H9 (cell line): ENCODE measurements around the gene HMCN1. TPM values are rescaled to one million over a fixed set of nuclear protein-coding genes. Genes with fewer than 3 reads are reported as not detected.

Source experiments
- DNase-seq: peaks from one replicate; pipeline ENCODE4 v3.0.0-alpha.2; 2017
- H2AFZ ChIP-seq: one replicate; pipeline ENCODE4 v1.6.1; 2013; ENCODE audit warnings: mild to moderate bottlenecking, low read length, control low read depth, moderate library complexity
- H2AK5ac ChIP-seq: 2 replicates; pipeline ENCODE4 v1.6.1; 2013; ENCODE audit warnings: low read length, control low read depth, mixed read lengths; ENCODE audit not compliant: insufficient read length
- H2BK120ac ChIP-seq: one replicate; pipeline ENCODE4 v1.6.1; 2013; ENCODE audit warnings: low read depth, mild to moderate bottlenecking, low read length, control low read depth, inconsistent platforms; ENCODE audit not compliant: poor library complexity, severe bottlenecking
- H2BK12ac ChIP-seq: 2 replicates; pipeline ENCODE4 v1.6.1; 2013; ENCODE audit warnings: low read length, control low read depth, mixed read lengths, low read depth; ENCODE audit not compliant: insufficient read length
- H2BK15ac ChIP-seq: 2 replicates; pipeline ENCODE4 v1.6.1; 2013; ENCODE audit warnings: low read depth, low read length, control low read depth
- H2BK20ac ChIP-seq: one replicate; pipeline ENCODE4 v1.6.1; 2013; ENCODE audit warnings: low read depth, mild to moderate bottlenecking, low read length, control low read depth, inconsistent platforms; ENCODE audit not compliant: poor library complexity, severe bottlenecking
- H2BK5ac ChIP-seq: 2 replicates; pipeline ENCODE4 v1.6.1; 2013; ENCODE audit warnings: low read length, control low read depth, mixed read lengths; ENCODE audit not compliant: insufficient read length
- H3K14ac ChIP-seq: 2 replicates; pipeline ENCODE4 v1.6.1; 2013; ENCODE audit warnings: low read length, control low read depth; ENCODE audit not compliant: insufficient read depth
- H3K18ac ChIP-seq: 2 replicates; pipeline ENCODE4 v1.6.1; 2013; ENCODE audit warnings: low read depth, mild to moderate bottlenecking, mixed read lengths, low read length, control low read depth; ENCODE audit not compliant: insufficient read length
- H3K23ac ChIP-seq: 2 replicates; pipeline ENCODE4 v1.6.1; 2013; ENCODE audit warnings: low read length, control low read depth, mixed read lengths, low read depth; ENCODE audit not compliant: insufficient read length
- H3K23me2 ChIP-seq: 2 replicates; pipeline ENCODE4 v1.6.1; 2013; ENCODE audit warnings: low read depth, mild to moderate bottlenecking, mixed read lengths, low read length, control low read depth; ENCODE audit not compliant: insufficient read length, poor library complexity, severe bottlenecking
- H3K27ac ChIP-seq: 2 replicates; pipeline ENCODE4 v1.5.1; 2013; ENCODE audit warnings: low read length, control low read depth, mixed read lengths, low read depth; ENCODE audit not compliant: insufficient read length
- H3K27me3 ChIP-seq: 2 replicates; pipeline ENCODE4 v1.6.1; 2013; ENCODE audit warnings: low read length, control low read depth, inconsistent platforms; ENCODE audit not compliant: insufficient read depth
- H3K4ac ChIP-seq: 2 replicates; pipeline ENCODE4 v1.6.1; 2013; ENCODE audit warnings: low read depth, mild to moderate bottlenecking, control low read depth, inconsistent platforms, low read length, moderate library complexity
- H3K4me1 ChIP-seq: 2 replicates; pipeline ENCODE4 v1.6.1; 2013; ENCODE audit warnings: low read length, control low read depth, inconsistent platforms; ENCODE audit not compliant: insufficient read depth
- H3K4me2 ChIP-seq: 2 replicates; pipeline ENCODE4 v1.6.1; 2013; ENCODE audit warnings: low read length, control low read depth, mixed read lengths; ENCODE audit not compliant: insufficient read length, insufficient read depth
- H3K56ac ChIP-seq: 2 replicates; pipeline ENCODE4 v1.6.1; 2013; ENCODE audit warnings: low read depth, mild to moderate bottlenecking, mixed read lengths, low read length, control low read depth; ENCODE audit not compliant: insufficient read length
- H3K79me1 ChIP-seq: 2 replicates; pipeline ENCODE4 v1.6.1; 2013; ENCODE audit warnings: low read depth, mild to moderate bottlenecking, moderate library complexity, low read length, control low read depth, inconsistent platforms; ENCODE audit not compliant: insufficient read depth, poor library complexity, severe bottlenecking
- H3K79me2 ChIP-seq: 2 replicates; pipeline ENCODE4 v1.6.1; 2013; ENCODE audit warnings: low read length, control low read depth, inconsistent platforms; ENCODE audit not compliant: insufficient read depth
- H3K9ac ChIP-seq: 2 replicates; pipeline ENCODE4 v1.6.1; 2013; ENCODE audit warnings: low read length, control low read depth, mixed read lengths; ENCODE audit not compliant: insufficient read length; ENCODE audit errors: extremely low read depth
- H3K9me3 ChIP-seq: one replicate; pipeline ENCODE4 v1.6.1; 2013; ENCODE audit warnings: low read depth, low read length, inconsistent platforms; ENCODE audit not compliant: control insufficient read depth
- H3T11ph ChIP-seq: one replicate; pipeline ENCODE4 v1.6.1; 2013; ENCODE audit warnings: mild to moderate bottlenecking, low read length, control low read depth, inconsistent platforms
- H4K20me1 ChIP-seq: one replicate; pipeline ENCODE4 v1.6.1; 2013; ENCODE audit not compliant: control insufficient read depth, insufficient read length, insufficient read depth
- H4K5ac ChIP-seq: 2 replicates; pipeline ENCODE4 v1.6.1; 2013; ENCODE audit warnings: low read depth, mild to moderate bottlenecking, mixed read lengths, low read length, control low read depth; ENCODE audit not compliant: insufficient read length
- H4K8ac ChIP-seq: replicated peaks from 2 replicates; pipeline ENCODE4 v1.6.1; 2013; ENCODE audit warnings: low read length, control low read depth, mixed read lengths, low read depth; ENCODE audit not compliant: insufficient read length
- H4K91ac ChIP-seq: 2 replicates; pipeline ENCODE4 v1.6.1; 2013; ENCODE audit warnings: low read depth, mild to moderate bottlenecking, moderate library complexity, mixed read lengths, low read length, control low read depth; ENCODE audit not compliant: insufficient read length
- H3K27ac Mint-ChIP-seq, 3 experiments: 2 replicates in 2 of 3; 3 replicates in 1 of 3; pipeline ENCODE4 v1.8.0; 2020 to 2021; ENCODE audit warnings: mixed read lengths in 3 of 3, mild to moderate bottlenecking in 1 of 3, moderate library complexity in 1 of 3
- H3K27me3 Mint-ChIP-seq: 2 replicates; pipeline ENCODE4 v1.8.0; 2021; ENCODE audit warnings: low read depth, mild to moderate bottlenecking, moderate library complexity, mixed read lengths
- H3K36me3 Mint-ChIP-seq, 3 experiments: 2 replicates in 2 of 3; 3 replicates in 1 of 3; pipeline ENCODE4 v1.8.0; 2020 to 2021; ENCODE audit warnings: low read depth in 3 of 3, mixed read lengths in 3 of 3; ENCODE audit not compliant: insufficient read depth in 1 of 3
- H3K4me1 Mint-ChIP-seq, 2 experiments: 2 replicates each; pipeline ENCODE4 v1.8.0; 2020; ENCODE audit warnings: mixed read lengths in 2 of 2
- H3K4me3 Mint-ChIP-seq, 2 experiments: 2 replicates in 1 of 2; 3 replicates in 1 of 2; pipeline ENCODE4 v1.8.0; 2020 to 2021; ENCODE audit warnings: mild to moderate bottlenecking in 2 of 2, mixed read lengths in 2 of 2, moderate library complexity in 1 of 2
- H3K9me3 Mint-ChIP-seq, 2 experiments: 2 replicates in 1 of 2; 3 replicates in 1 of 2; pipeline ENCODE4 v1.8.0; 2020; ENCODE audit warnings: mild to moderate bottlenecking in 2 of 2, mixed read lengths in 2 of 2, moderate library complexity in 1 of 2
- WGBS: extraction: QIAGEN DNeasy Blood & Tissue Kit; methylation state at CpG from one replicate; pipeline ENCODE4 v1.1.7; 2013; ENCODE audit warnings: missing lambda C conversion rate, low lambda C conversion rate, mixed read lengths; ENCODE audit not compliant: insufficient read length; ENCODE audit errors: extremely low coverage; 5-methylcytosine and 5-hydroxymethylcytosine counted together
- total RNA-seq: library from RNA; stranded (reverse); gene quantifications from 2 replicates; pipeline ENCODE4 v1.2.1, GENCODE V29; 2021
- TF ChIP-seq, protein P1 (sequence below): fragments of 200-600 bp; sonication (generic); conservative IDR thresholded peaks from 3 replicates; pipeline ENCODE4 v1.8.0; 2021; ENCODE audit warnings: antibody characterized with exemption, mild to moderate bottlenecking

The HMCN1 gene
- total RNA-seq, 1 experiment from 2014 or later = 3.3 TPM

DNA sequence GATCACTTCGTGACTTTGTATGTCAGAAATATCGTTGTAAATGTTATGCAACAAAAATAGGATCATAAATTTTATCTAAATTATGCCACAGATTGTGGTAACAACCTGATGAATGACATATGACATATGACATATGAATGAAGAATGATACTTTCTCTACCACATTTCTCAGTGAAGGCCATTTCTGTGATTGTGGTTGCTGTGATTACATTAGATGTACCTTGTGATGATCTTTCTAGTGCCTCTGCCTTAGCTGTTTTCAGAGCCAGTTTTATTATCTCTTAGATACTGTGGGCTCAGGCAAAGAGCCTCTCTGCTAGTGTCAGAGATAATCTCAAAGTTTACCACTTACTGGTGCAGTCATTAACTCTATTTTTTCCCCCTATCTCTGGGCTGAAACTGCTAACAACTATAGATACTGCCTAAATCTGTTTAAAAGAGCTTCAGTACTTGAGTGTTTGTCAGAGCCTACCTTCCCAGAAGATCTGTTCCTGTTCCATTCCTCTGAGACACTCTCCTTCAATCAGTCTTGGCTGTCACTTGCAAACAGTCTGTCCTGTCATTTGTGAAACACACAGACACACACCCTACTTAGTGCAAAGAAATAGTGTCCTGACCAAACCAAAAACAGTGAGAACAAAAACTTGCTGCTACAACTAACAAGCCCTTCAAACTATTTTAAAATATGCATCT is 55.5 kb downstream of the HMCN1 start:
- Histone ChIP-seq H4K5ac (no peak overlapping the region), H4K91ac (no peak overlapping the region), H3K27me3 (no peaks in the 10 kb centered on the region), H3K14ac (no peak overlapping the region), H3K79me1 (no peaks in the 10 kb centered on the region), H3K23ac (no peak overlapping the region), H2AK5ac (no peak overlapping the region), H3K27ac (no peak overlapping the region), H3K23me2 (no peaks in the 10 kb centered on the region), H3K4ac (no peak overlapping the region), H3K79me2 (no peaks in the 10 kb centered on the region), H2AFZ (no peak overlapping the region), H4K8ac (no peak overlapping the region), H3K4me1 (peaks cover 3% of the 10 kb centered on the region; the same call in 1 of the 2 replicates), H3K4me2 (no peak overlapping the region), H3K9ac (no peak overlapping the region), H2BK15ac (no peak overlapping the region), H3K56ac (no peak overlapping the region), H2BK5ac (no peak overlapping the region), H2BK12ac (no peak overlapping the region), H2BK120ac (no peak overlapping the region), H4K20me1 (no peaks in the 10 kb centered on the region), H3K9me3 (no peaks in the 10 kb centered on the region), H3T11ph (no peak overlapping the region), H2BK20ac (no peak overlapping the region), H3K18ac (no peak overlapping the region)
- Mint-ChIP-seq H3K4me1 (no peaks in the 10 kb centered on the region), H3K27me3 (no peaks in the 10 kb centered on the region), H3K27ac (no peak overlapping the region), H3K9me3 (peaks cover under 1% of the 10 kb centered on the region in 2 experiments; a peak in 2 of 5 replicates), H3K36me3 (peaks cover 0 to 2% (median under 1%) of the 10 kb centered on the region in 3 experiments; a peak in 2 of 7 replicates), H3K4me3 (no peak overlapping the region)
- no peak for DNase-seq
- TF ChIP-seq, protein P1, sequence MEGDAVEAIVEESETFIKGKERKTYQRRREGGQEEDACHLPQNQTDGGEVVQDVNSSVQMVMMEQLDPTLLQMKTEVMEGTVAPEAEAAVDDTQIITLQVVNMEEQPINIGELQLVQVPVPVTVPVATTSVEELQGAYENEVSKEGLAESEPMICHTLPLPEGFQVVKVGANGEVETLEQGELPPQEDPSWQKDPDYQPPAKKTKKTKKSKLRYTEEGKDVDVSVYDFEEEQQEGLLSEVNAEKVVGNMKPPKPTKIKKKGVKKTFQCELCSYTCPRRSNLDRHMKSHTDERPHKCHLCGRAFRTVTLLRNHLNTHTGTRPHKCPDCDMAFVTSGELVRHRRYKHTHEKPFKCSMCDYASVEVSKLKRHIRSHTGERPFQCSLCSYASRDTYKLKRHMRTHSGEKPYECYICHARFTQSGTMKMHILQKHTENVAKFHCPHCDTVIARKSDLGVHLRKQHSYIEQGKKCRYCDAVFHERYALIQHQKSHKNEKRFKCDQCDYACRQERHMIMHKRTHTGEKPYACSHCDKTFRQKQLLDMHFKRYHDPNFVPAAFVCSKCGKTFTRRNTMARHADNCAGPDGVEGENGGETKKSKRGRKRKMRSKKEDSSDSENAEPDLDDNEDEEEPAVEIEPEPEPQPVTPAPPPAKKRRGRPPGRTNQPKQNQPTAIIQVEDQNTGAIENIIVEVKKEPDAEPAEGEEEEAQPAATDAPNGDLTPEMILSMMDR = no peak
- no CpG with 5 or more reads among the region's 2 CpGs for WGBS
